A673 (cell line): ENCODE data around the gene HNRNPD.

ENCODE experiments used
- CTCF ChIP-seq: fragments of 300-800, 200-600 bp; sonication (generic); conservative IDR thresholded peaks from 2 replicates; pipeline ENCODE4 v1.5.1; 2017; ENCODE audit warnings: low read depth, mild to moderate bottlenecking, antibody characterized with exemption, low read length, moderate library complexity, mixed read lengths
- EZH2 ChIP-seq: fragments of 200-600 bp; sonication (generic); IDR thresholded peaks from 2 replicates; pipeline ENCODE4 v1.6.1; 2017; ENCODE audit warnings: borderline replicate concordance, low read depth, mild to moderate bottlenecking, mixed read lengths, antibody characterized with exemption, low read length; ENCODE audit not compliant: poor library complexity, severe bottlenecking

- TF ChIP-seq CTCF (no peak), EZH2 (no peak)
These were observed 38.7 kb downstream of the HNRNPD start for GRCh38 chr4:82335043-82335442.
